Caco-2 (cell line): Measurements from ENCODE around the gene SMTNL1. TPM values are rescaled to one million over a fixed set of nuclear protein-coding genes. Genes with fewer than 3 reads are reported as not detected.

Experiments
- Bru-seq: library from RNA; stranded (reverse); fragments of 400-500 nt; gene quantifications from one replicate; lab custom pipeline; 2021; lab: Mats Ljungman, UMichigan
- BruChase-seq, 2 experiments: library from RNA; stranded (reverse); fragments of 400-500 nt; gene quantifications; one replicate each; lab custom pipeline; 2021; lab: Mats Ljungman, UMichigan
- BruUV-seq: library from RNA; stranded (reverse); fragments of 400-500 nt; replicated peaks from 2 replicates; lab custom pipeline; 2021; lab: Mats Ljungman, UMichigan
- CTCF ChIA-PET: fragments of 300-600 bp; sonication (Branson Sonifier 250); formaldehyde crosslinking; loops from one replicate; lab custom pipeline; 2022; ENCODE audit warnings: antibody characterized with exemption; lab: Charles Lee
- POLR2A ChIA-PET: fragments of 300-600 bp; sonication (Branson Sonifier 250); formaldehyde crosslinking; loops from one replicate; lab custom pipeline; 2022; ENCODE audit warnings: antibody characterized with exemption; lab: Charles Lee
- DNase-seq, 2 experiments: peaks; one replicate each; pipeline versions ENCODE4 v3.0.0 to v3.0.0-alpha.2; 2020 to 2022
- H3K27me3 ChIP-seq: replicated peaks from 2 replicates; pipeline ENCODE4 v1.6.0; 2011; ENCODE audit warnings: low read length; ENCODE audit not compliant: control insufficient read depth, insufficient read depth
- H3K36me3 ChIP-seq: 2 replicates; pipeline ENCODE4 v1.5.1; 2011; ENCODE audit warnings: low read length; ENCODE audit not compliant: control insufficient read depth, insufficient read depth
- H3K4me1 ChIP-seq: fragments of 250-450 bp; sonication (Bioruptor Pico); 2 replicates; pipeline ENCODE4 v1.5.1; 2020; ENCODE audit warnings: mild to moderate bottlenecking
- H3K4me3 ChIP-seq: 2 replicates; pipeline ENCODE4 v1.5.1; 2011; ENCODE audit warnings: low read depth, mild to moderate bottlenecking, control low read depth, low read length
- H3K9me3 ChIP-seq: fragments of 250-450 bp; sonication (Bioruptor Pico); 2 replicates; pipeline ENCODE4 v1.5.1; 2020; ENCODE audit warnings: mild to moderate bottlenecking, moderate library complexity
- H3K27ac Mint-ChIP-seq: one replicate; pipeline ENCODE4 v1.8.0; 2022; ENCODE audit warnings: mixed read lengths; ENCODE audit not compliant: unreplicated experiment
- H3K27me3 Mint-ChIP-seq: one replicate; pipeline ENCODE4 v1.8.0; 2022; ENCODE audit warnings: mixed read lengths; ENCODE audit not compliant: insufficient read depth, unreplicated experiment
- H3K36me3 Mint-ChIP-seq: one replicate; pipeline ENCODE4 v1.8.0; 2022; ENCODE audit warnings: mild to moderate bottlenecking, mixed read lengths; ENCODE audit not compliant: insufficient read depth, unreplicated experiment
- H3K4me1 Mint-ChIP-seq: one replicate; pipeline ENCODE4 v1.8.0; 2022; ENCODE audit warnings: low read depth, mixed read lengths; ENCODE audit not compliant: unreplicated experiment
- H3K4me3 Mint-ChIP-seq: one replicate; pipeline ENCODE4 v1.8.0; 2022; ENCODE audit warnings: mild to moderate bottlenecking, moderate library complexity, mixed read lengths; ENCODE audit not compliant: unreplicated experiment
- H3K9me3 Mint-ChIP-seq: one replicate; pipeline ENCODE4 v1.8.0; 2022; ENCODE audit warnings: mixed read lengths; ENCODE audit not compliant: unreplicated experiment
- CTCF ChIP-seq, 2 experiments: fragments of 200-600 bp in 1 of 2; IDR thresholded peaks; 1 replicate in 1 of 2; 2 replicates in 1 of 2; pipeline versions ENCODE4 v1.5.1 to v1.8.0; 2011 to 2022; ENCODE audit warnings: antibody characterized with exemption in 1 of 2, control low read depth in 1 of 2, inconsistent platforms in 1 of 2, low read depth in 1 of 2, low read length in 1 of 2, mild to moderate bottlenecking in 1 of 2, moderate library complexity in 1 of 2; ENCODE audit not compliant: insufficient read depth in 1 of 2, severe bottlenecking in 1 of 2, unreplicated experiment in 1 of 2
- intact Hi-C: fragments of 100-400 bp; cut with micrococcal nuclease; formaldehyde crosslinking; loops from one replicate; pipeline ENCODE4 v1.10.0; 2022; ENCODE audit not compliant: unreplicated experiment
- long read RNA-seq: library from polyadenylated mRNA; stranded (forward); transcript quantifications from one replicate; pipeline ENCODE4 v2.0.0, GENCODE V29; 2022
- total RNA-seq: library from RNA; stranded (reverse); gene quantifications from 2 replicates; pipeline ENCODE4 v1.2.3, GENCODE V29; 2022

Gene SMTNL1
- total RNA-seq, result 0.18 TPM in 1 of 2 replicates, not detected in the other
- Bru-seq, nascent RNA, result percentile 13 among the genes with signal in this experiment
- BruChase-seq, experiment 1, labeled RNA remaining after a 2-hour chase, result percentile 9 among the genes with signal in this experiment
- percentile 12 among the genes with signal in this experiment for BruChase-seq, experiment 2, labeled RNA remaining after a 6-hour chase
- long read RNA-seq, result 0 reads

GRCh38 chr11:57536947-57537619 is at the start of gene SMTNL1:
SMTNL1 (plus strand) TSS chr11:57537595; CDS start chr11:57542643, 5,048 bp downstream.
- no peaks in the 10 kb centered on the region; the same call in 1 of the 2 replicates for H3K4me1 ChIP-seq
- H3K27ac Mint-ChIP-seq, result no peak within 1 kb of the TSS

GRCh38 chr11:57487920-57488659 is 49.3 kb upstream of the SMTNL1 start:
- no peak for TF ChIP-seq CTCF (IDR thresholded peaks at IDR 0.05; ENCODE audit: insufficient read depth in 1 of 2, low read depth in 1 of 2, low read length in 1 of 2, severe bottlenecking in 1 of 2, unreplicated experiment in 1 of 2)
- Mint-ChIP-seq H3K9me3 (no peaks in the 10 kb centered on the region), H3K27me3 (no peaks in the 10 kb centered on the region), H3K4me1 (peaks cover 8% of the 10 kb centered on the region), H3K4me3 (no peak overlapping the region), H3K36me3 (peaks cover 38% of the 10 kb centered on the region), H3K27ac (no peak overlapping the region)
- BruUV-seq, result no TSS peak
- no peaks in the 10 kb centered on the region for H3K27me3 ChIP-seq
- peaks cover 4% of the 10 kb centered on the region for H3K36me3 ChIP-seq
- intact Hi-C loops, result no loop called here
- POLR2A ChIA-PET, result interaction anchor here (1.4 kb wide), 1 partner anchor 12 kb away, joined by 4 read pairs; no protein-coding TSS in a partner anchor
- H3K4me3 ChIP-seq, result no peak overlapping the region
- CTCF ChIA-PET, result interaction anchor here (0.6 to 1.1 kb wide), 2 partner anchors 11 to 39 kb away, joined by 4 to 7 read pairs; no protein-coding TSS in a partner anchor
- no peak for DNase-seq
- H3K9me3 ChIP-seq, result no peaks in the 10 kb centered on the region
- peaks cover 2% of the 10 kb centered on the region; the same call in 1 of the 2 replicates for H3K4me1 ChIP-seq

More at GRCh38 chr11:57536947-57537619, at the start of gene SMTNL1:
- no TSS peak for BruUV-seq
- Mint-ChIP-seq H3K27me3 (no peaks in the 10 kb centered on the region), H3K9me3 (no peaks in the 10 kb centered on the region), H3K4me1 (peaks cover 8% of the 10 kb centered on the region), H3K4me3 (no peak within 1 kb of the TSS), H3K36me3 (no peaks in the 10 kb centered on the region)
- DNase-seq, result no peak
- H3K9me3 ChIP-seq, result no peaks in the 10 kb centered on the region
- H3K27me3 ChIP-seq, result no peaks in the 10 kb centered on the region
- ChIA-PET CTCF (interaction anchor here (0.6 to 1.0 kb wide), 2 partner anchors 31 to 47 kb away, joined by 3 to 8 read pairs; no protein-coding TSS in a partner anchor), POLR2A (no interaction called here)
- no peaks in the 10 kb centered on the region for H3K36me3 ChIP-seq
- H3K4me3 ChIP-seq, result no peak within 1 kb of the TSS
- intact Hi-C loops, result no loop called here
- TF ChIP-seq CTCF (IDR thresholded peaks at IDR 0.05; ENCODE audit: insufficient read depth in 1 of 2, low read depth in 1 of 2, low read length in 1 of 2, severe bottlenecking in 1 of 2, unreplicated experiment in 1 of 2), result no peak
